Epidermal melanocyte (primary cell): Measurements from ENCODE around the gene EIF4G3.
"Not testable (repeated sequence)": the region's sequence is repeated elsewhere in the genome, so short reads cannot be mapped to it uniquely, and the experiment has no call there.

ENCODE experiments used
- DNase-seq: peaks from one replicate; pipeline ENCODE4 v3.0.0; 2011; ENCODE audit warnings: low spot score; ENCODE audit not compliant: insufficient read length

EIF4G3 gene

GRCh38 chr1:21068937-21069336, 107.8 kb downstream of the EIF4G3 start:
- no peak for DNase-seq

- no peak for DNase-seq
These were observed 109.0 kb downstream of the EIF4G3 start for GRCh38 chr1:21067551-21068227.

GRCh38 chr1:21066356-21067012, 110.2 kb downstream of the EIF4G3 start:
- DNase-seq: no peak

GRCh38 chr1:21065851-21066250, 110.8 kb downstream of the EIF4G3 start:
- no peak for DNase-seq

- no peak for DNase-seq
These were observed 112.6 kb downstream of the EIF4G3 start for GRCh38 chr1:21064057-21064456.

- DNase-seq: no peak
These were observed 116.2 kb downstream of the EIF4G3 start for GRCh38 chr1:21060523-21060922.

- no peak for DNase-seq
These were observed 117.7 kb downstream of the EIF4G3 start for GRCh38 chr1:21059021-21059420.

- DNase-seq: no peak
These were observed 118.5 kb downstream of the EIF4G3 start for GRCh38 chr1:21058035-21058793.

GRCh38 chr1:21053189-21053928, 123.3 kb downstream of the EIF4G3 start:
- not testable (repeated sequence) for DNase-seq

GRCh38 chr1:21052034-21052433, 124.7 kb downstream of the EIF4G3 start:
- no peak for DNase-seq

- DNase-seq: no peak
These were observed 125.4 kb downstream of the EIF4G3 start for GRCh38 chr1:21051177-21051825.

GRCh38 chr1:21050031-21050430, 126.7 kb downstream of the EIF4G3 start:
- no peak for DNase-seq

GRCh38 chr1:21048462-21048861, 128.2 kb downstream of the EIF4G3 start:
- DNase-seq: no peak

GRCh38 chr1:21046132-21046531, 130.6 kb downstream of the EIF4G3 start:
- no peak for DNase-seq

GRCh38 chr1:21045351-21045750, 131.3 kb downstream of the EIF4G3 start:
- DNase-seq: no peak

- DNase-seq: no peak
These were observed 133.6 kb downstream of the EIF4G3 start for GRCh38 chr1:21042929-21043605.

- no peak for DNase-seq
These were observed 135.2 kb downstream of the EIF4G3 start for GRCh38 chr1:21041541-21041940.

GRCh38 chr1:21037091-21037490, 139.6 kb downstream of the EIF4G3 start:
- no peak for DNase-seq

GRCh38 chr1:21035794-21036193, 140.9 kb downstream of the EIF4G3 start:
- no peak for DNase-seq

GRCh38 chr1:21034725-21035628, 141.7 kb downstream of the EIF4G3 start:
- no peak for DNase-seq
